GM21723 (cell line): ENCODE data around the gene UST.
"Not testable (repeated sequence)": the region's sequence is repeated elsewhere in the genome, so short reads cannot be mapped to it uniquely, and the experiment has no call there.

Experiments
- ATAC-seq: cut with Tn5 transposase; IDR thresholded peaks from one replicate; pipeline ENCODE4 v1.9.1; 2021; ENCODE audit warnings: mild to moderate bottlenecking, moderate library complexity; ENCODE audit not compliant: unreplicated experiment

Gene UST

GRCh38 chr6:149027484-149027883, 280.7 kb downstream of the UST start:
- ATAC-seq = no peak

DNA sequence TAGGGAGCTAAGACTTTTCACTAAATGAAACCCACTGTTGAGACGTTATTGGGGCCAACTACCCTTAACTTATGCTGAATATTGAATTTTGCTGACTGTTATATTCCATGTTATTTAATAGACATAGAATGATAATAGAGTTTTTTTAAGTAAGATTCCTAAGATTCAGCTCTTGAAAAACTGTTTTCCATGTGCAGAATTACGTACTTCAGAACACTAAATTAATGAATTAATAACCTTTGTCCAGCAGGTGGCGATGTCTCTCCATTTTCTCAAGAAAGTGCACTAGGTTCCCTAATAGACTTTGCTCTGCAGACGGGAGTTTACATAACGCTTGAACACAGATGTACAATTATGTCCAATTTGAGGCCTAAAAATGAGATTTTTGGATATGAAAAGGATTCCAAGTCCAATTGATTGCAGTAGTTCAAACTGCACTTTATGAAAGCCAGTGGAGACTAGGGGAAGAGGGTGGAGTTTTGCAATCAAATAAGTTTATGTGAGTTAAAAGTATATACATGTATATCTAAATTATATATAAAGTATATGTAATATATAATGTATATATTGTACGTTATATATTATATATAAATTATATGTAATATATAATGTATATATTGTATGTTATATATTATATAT, 282.1 kb downstream of the UST start:
- ATAC-seq = peak; percentile 27

DNA sequence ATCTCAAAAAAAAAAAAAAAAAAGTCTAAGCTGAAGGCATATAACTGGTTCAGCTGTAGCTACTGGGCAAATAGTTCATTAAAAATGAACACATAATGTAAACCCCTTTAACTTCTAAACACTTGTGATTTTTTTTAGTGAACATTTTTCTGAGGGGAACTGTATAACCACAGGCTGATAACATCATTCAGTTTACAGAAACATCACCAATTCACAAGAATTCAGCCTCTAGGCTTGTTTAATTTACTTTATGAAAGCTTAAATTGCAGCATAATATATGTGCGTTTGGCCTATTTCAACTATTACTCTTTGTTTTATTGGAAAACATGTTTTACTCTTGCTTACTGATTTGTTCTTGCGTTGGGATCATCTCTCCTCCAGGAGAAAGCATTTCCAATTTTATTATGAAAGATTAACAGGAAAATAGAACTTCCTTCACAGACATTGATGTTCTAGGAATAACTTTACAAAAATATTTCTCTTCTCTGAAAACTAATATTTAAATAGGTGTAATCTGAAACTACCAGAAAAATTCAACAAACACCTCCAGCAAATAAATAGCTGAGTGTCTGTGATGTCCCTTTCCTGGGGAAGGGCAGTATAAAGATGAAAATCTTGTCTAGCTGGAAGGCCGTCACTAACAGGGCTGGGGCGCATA, 284.5 kb downstream of the UST start:
- peak; percentile 1 for ATAC-seq

- ATAC-seq = peak; percentile 25
Observed at GRCh38 chr6:149031859-149032598, 285.2 kb downstream of the UST start.

GRCh38 chr6:149032599-149033405, 286.0 kb downstream of the UST start:
- ATAC-seq = peak; percentile 76

DNA sequence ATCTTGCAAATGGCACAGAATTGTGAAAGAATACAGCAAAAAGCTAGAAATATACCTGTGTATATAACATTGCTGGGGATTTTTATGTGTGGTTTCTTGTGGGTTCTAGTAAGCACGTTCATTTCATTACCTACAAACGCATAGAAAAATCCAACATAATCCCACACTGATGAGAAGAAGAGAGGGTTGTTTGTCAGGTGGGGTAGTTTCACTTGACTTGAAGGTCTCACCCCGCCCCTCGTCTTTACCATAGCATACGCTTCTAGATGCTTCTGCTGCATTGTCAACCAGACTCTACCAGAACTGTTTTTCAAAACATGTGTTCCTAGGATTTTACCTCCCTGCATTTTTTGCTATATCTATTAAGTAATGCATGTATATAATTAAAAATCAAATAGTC, 286.6 kb downstream of the UST start:
- peak; percentile 32 for ATAC-seq

GRCh38 chr6:149035766-149036165, 288.9 kb downstream of the UST start:
- ATAC-seq = no peak

DNA sequence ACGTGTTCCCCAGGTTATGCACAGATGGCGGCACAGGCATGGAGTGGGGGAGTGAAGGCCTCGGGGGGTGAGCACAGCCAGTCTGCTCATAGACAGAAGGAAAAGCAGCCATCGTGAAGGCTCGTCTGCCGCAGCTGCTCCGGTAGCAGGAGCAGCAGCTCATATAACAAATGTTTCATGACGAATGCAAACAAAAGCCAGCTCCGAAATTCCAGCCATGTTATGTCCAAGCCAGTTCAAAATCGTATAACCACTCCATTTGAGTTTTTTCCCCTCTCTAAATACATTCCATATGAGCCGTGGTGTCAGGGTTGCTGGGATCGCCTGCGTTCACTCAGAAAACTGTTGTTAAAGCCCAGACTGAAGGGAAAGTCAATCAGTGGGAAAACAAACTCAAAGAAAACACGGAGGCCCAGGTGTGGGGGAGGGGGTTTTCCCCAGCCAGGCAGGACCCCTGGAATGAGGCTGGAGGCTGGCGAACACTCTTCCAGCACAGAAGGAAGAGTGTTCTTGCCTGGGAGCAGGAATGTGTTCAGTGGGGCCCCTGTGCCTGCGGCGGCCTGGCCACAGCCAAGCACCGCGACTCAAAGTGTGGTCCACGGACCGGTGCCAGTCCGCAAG, 290.3 kb downstream of the UST start:
- ATAC-seq = no peak

GRCh38 chr6:149039025-149039424, 292.2 kb downstream of the UST start:
- ATAC-seq = not testable (repeated sequence)

DNA sequence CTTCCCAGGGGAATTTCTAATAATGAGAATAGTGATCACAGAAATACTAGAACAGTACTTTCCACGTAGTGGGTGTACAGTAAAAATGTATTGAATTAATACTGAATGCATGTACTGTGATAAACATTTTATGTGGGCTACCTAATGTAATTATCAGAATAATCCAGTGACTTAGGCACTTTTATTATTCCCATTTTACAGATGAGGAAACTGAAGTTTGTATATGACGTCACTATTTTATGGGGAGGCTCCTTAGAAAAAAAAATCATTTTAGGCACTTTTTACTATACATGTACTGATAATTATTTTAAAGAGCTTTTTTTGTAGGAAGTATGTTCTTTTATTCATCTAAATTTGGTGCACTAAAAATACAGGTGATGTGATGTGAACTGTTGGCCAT, 295.1 kb downstream of the UST start:
- no peak for ATAC-seq

DNA sequence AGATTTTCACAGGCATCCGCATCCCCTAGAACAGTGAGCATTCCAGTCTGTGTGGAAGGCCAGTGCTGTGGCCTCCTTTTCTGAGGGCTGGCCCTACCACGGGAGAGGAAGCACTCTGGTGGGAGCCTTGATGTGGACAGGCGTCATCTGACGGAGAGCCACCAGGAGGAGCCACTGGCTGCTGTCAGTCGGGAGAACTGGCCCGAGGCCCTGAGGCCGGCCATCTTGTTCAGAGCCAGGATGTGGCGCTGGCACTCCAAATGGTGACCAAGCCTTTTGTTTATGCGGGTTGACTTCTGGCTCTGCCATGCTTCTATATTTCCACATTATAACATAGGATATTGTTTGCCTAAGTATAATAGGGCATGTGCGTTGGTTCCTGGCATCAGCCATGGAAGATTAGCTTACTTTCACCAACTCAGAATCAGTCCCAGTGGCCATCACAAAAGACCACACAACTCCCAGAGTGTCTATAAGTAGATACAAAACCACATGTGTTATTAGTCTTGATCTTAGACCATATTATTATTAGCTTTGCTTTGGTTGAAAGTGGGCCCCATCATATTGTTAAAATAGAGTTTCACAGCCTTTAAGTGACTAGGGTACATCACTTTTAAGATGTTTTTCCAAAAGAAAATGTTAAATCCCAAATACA, 296.8 kb downstream of the UST start:
- no peak for ATAC-seq

- no peak for ATAC-seq
Observed at GRCh38 chr6:149044528-149044927, 297.7 kb downstream of the UST start.

DNA sequence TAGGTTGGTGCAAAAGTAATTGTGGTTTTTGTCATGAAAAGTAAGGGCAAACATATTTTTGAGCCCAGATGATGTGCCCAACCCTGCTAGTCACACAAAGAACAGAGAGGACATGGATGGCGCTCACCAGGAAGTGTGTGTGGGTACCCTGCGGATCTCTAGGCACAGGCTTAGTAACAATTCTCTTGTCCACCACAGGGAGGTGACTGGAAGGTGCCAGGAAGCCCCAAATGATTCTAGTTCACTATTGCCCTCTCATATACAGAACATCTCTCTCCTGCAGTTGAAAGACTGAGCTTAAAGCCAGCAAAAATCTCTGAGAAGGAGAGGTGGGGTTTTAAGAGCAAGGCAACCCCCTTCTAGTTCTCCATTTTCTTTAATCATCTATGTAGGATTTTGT, 298.6 kb downstream of the UST start:
- peak; percentile 42 for ATAC-seq

DNA sequence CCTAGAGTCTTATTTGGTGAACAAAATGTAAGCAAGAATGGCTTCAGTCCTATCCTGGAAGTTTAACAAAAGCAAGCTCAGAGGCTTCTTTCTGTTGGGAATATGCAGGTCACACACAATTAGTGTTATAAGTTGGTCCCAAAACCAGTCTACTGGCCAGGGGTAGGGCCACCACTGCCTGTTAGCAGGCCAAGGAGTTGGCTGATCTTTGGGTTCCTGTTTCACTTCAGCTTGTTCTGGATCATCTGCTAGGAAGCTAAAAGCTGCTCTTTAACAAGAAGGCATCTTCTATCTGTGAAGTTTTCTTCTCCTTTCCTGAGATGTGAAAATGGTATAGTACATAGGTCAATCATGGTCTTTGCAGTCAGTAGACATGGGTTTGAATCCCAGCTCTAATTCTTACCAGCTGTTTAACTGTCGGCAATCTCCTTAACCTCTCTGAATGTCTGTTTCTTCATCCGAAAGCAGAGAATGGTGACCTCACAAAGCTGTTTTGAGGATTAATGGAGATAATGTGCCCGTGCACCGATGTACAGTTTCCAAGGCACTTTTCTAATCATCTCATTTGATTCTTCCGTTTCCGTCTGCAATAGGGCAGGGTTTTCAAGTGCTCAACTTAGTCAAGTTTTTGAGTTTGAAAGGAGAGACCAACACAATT, 299.5 kb downstream of the UST start:
- no peak for ATAC-seq

GRCh38 chr6:149046822-149047246, 300.0 kb downstream of the UST start:
- peak; percentile 77 for ATAC-seq

- ATAC-seq = no peak
Observed at GRCh38 chr6:149049230-149049629, 302.4 kb downstream of the UST start.

GRCh38 chr6:149050160-149050559, 303.3 kb downstream of the UST start:
- no peak for ATAC-seq

DNA sequence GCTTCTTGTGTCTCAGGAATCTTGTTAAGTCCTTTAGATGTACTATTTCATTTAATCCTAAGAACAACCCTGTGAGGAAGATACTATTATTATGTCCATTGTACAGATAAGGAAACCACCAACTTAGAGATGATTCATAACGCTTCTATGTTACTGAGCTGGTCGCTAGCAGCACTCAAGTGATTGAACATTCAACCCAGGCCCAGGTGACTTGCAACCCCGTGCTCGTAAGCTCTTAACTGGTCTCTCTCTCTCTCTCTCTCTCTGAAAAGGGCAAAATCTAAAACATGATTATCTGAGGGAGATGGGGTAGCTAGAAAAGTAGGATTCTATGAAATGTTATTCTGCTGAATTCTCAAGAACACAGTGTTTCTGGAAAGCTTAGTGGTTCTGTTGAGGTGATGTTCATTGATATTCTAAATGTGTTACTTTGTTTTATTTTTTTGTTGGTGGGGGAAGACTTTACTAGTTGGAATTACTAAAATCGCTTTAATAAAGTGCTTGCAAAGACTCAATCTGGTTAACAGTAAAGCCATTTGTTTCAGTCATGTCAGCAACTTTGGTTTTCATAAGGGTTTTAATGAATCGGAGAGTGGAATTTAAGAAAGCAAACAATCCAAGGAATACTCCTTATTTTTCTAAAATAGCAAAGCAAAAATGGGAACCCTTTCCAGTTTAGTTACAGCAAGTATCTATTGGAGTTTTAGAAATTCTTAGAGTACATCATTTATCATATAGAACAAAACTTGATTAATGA, 305.7 kb downstream of the UST start:
- ATAC-seq = peak; percentile 46
